ENCODE measurements around the gene MPZL1. TPM values are rescaled to one million over a fixed set of nuclear protein-coding genes. Genes with fewer than 3 reads are reported as not detected.

MPZL1 gene
- total and polyA plus RNA-seq, 2 donors (not counting 3 experiments of a cell fraction or from before 2014, with no cell fraction given), result 41.7 to 99.1 TPM

GRCh38 chr1:167701510-167701909 is 20.3 kb upstream of the MPZL1 start:
- Histone ChIP-seq H3K27me3 (ENCODE audit: control insufficient read depth in 2 of 2, insufficient read depth in 2 of 2, low read length in 2 of 2) (peaks cover 16 to 26% of the 10 kb centered on the region in 2 experiments), H3K9me1 (replicated peaks; ENCODE audit: control insufficient read depth, extremely low read depth, insufficient read depth, low read length) (no peaks in the 10 kb centered on the region), H3K9ac (replicated peaks; ENCODE audit: extremely low read depth, insufficient read depth, low read length) (no peak overlapping the region), H3K4me1 (ENCODE audit: control insufficient read depth, extremely low read depth, insufficient read depth, low read length) (no peaks in the 10 kb centered on the region), H3K4me2 (ENCODE audit: insufficient read depth, low read length) (no peak overlapping the region), H4K20me1 (replicated peaks; ENCODE audit: control insufficient read depth, extremely low read depth, insufficient read depth, low read length) (no peaks in the 10 kb centered on the region), H3K9me3 (replicated peaks; ENCODE audit: control insufficient read depth, insufficient read depth, low read length) (no peaks in the 10 kb centered on the region), H2AFZ (ENCODE audit: low read depth, low read length) (no peak overlapping the region), H3K79me2 (ENCODE audit: control insufficient read depth, insufficient read depth, low read length) (no peaks in the 10 kb centered on the region), H3K27ac (ENCODE audit: insufficient read depth, low read depth, low read length) (no peak overlapping the region), H3K36me3 (ENCODE audit: control insufficient read depth in 2 of 2, extremely low read depth in 1 of 2, insufficient read depth in 2 of 2, low read length in 2 of 2) (no peaks in the 10 kb centered on the region), H3K4me3 (replicated peaks in 1 of 3; ENCODE audit: insufficient read depth in 1 of 3, low read depth in 1 of 3, low read length in 3 of 3) (no peak overlapping the region)
- ChIA-PET CTCF (no interaction called here), POLR2A (no interaction called here)
- FAIRE-seq (no peak), DNase-seq (ENCODE audit: low read depth, low spot score) (no peak)
- dilution Hi-C loops (cut with MboI; ENCODE audit: extremely low pct_ligation_motif_present, low sequenced_read_pairs) (no loop called here), intact Hi-C loops (cut with micrococcal nuclease) (no loop called here)
- no peak for TF ChIP-seq POLR2AphosphoS5 (IDR thresholded peaks at IDR 0.05; ENCODE audit: insufficient read depth, low read depth, low read length)
- TF ChIP-seq FOS (IDR thresholded peaks at IDR 0.05; ENCODE audit: borderline replicate concordance, insufficient read depth, low read length), result no peak
- no peak for TF ChIP-seq POLR2A (IDR thresholded peaks at IDR 0.05; ENCODE audit: low read depth, low read length)
- TF ChIP-seq EZH2 (IDR thresholded peaks at IDR 0.05; ENCODE audit: borderline replicate concordance, low read depth, low read length, severe bottlenecking), result no peak
- no peak for TF ChIP-seq CTCF (IDR thresholded peaks at IDR 0.05; ENCODE audit: extremely low read depth in 1 of 2, insufficient read depth in 1 of 2, low read depth in 1 of 2, low read length in 2 of 2)
- TF ChIP-seq MYC (IDR thresholded peaks at IDR 0.05; ENCODE audit: low read depth, low read length), result no peak
- no peak for TF ChIP-seq JUN (IDR thresholded peaks at IDR 0.05; ENCODE audit: borderline replicate concordance, insufficient read depth, insufficient read length, low read depth)
- no peak for TF ChIP-seq GATA2 (IDR thresholded peaks at IDR 0.05; ENCODE audit: insufficient read depth, insufficient read length, low read depth, low read length)
- no peak for TF ChIP-seq MAX (IDR thresholded peaks at IDR 0.05; ENCODE audit: insufficient read depth, insufficient read length)
- no TSS peak for BruUV-seq (replicated peaks)
